Measurements from ENCODE around the gene VSIR. TPM values are rescaled to one million over a fixed set of nuclear protein-coding genes. Genes with fewer than 3 reads are reported as not detected.
A peak's percentile ranks its signal among the peaks of the same experiment; 100 is the strongest.

The VSIR gene
- total and polyA plus RNA-seq, 9 of the 15 experiments (the other 6 are each of a cell fraction or from before 2014, with no cell fraction given), result 0.14 to 20.5 (median 9.3) TPM

DNA sequence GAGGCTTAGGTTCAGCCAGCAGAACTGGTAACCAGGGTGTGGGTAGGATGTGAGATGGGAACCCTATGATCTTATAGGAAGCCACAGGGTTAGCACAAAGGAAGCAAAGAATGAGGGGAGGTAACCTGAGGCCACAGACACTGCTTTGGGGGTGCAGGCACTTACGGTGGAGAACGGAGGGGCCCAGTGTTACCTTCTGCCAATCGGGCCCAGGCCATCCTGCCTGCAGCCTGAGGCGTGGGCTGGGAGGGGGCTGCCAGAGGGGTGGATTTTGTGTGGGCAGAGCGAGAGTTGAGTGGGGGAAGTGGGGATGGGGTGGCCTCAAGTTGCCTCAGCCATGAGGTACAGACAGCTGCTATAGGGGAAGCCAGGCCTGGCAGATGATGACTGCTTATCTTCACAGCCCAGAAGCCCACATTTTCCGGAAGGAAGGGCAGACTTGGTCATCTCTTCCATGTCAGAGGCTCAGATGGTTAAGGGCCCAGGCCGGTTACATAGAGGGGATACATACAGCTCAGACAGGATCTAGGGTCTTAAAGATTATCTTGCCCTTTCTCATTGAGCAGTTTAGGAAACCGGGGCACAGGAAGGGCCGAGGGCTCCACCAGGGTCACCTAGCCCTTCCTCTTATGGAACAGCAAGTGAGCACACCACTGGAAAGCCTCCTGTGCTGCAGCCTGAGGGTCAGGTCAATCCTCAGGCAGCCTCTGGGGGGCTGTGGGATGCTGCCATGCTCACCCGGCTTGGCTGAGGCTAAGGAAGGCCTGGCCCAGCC, 24.4 kb upstream of the VSIR start (continued):
- TF ChIP-seq, protein P1, sequence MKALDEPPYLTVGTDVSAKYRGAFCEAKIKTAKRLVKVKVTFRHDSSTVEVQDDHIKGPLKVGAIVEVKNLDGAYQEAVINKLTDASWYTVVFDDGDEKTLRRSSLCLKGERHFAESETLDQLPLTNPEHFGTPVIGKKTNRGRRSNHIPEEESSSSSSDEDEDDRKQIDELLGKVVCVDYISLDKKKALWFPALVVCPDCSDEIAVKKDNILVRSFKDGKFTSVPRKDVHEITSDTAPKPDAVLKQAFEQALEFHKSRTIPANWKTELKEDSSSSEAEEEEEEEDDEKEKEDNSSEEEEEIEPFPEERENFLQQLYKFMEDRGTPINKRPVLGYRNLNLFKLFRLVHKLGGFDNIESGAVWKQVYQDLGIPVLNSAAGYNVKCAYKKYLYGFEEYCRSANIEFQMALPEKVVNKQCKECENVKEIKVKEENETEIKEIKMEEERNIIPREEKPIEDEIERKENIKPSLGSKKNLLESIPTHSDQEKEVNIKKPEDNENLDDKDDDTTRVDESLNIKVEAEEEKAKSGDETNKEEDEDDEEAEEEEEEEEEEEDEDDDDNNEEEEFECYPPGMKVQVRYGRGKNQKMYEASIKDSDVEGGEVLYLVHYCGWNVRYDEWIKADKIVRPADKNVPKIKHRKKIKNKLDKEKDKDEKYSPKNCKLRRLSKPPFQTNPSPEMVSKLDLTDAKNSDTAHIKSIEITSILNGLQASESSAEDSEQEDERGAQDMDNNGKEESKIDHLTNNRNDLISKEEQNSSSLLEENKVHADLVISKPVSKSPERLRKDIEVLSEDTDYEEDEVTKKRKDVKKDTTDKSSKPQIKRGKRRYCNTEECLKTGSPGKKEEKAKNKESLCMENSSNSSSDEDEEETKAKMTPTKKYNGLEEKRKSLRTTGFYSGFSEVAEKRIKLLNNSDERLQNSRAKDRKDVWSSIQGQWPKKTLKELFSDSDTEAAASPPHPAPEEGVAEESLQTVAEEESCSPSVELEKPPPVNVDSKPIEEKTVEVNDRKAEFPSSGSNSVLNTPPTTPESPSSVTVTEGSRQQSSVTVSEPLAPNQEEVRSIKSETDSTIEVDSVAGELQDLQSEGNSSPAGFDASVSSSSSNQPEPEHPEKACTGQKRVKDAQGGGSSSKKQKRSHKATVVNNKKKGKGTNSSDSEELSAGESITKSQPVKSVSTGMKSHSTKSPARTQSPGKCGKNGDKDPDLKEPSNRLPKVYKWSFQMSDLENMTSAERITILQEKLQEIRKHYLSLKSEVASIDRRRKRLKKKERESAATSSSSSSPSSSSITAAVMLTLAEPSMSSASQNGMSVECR (CRISPR knock-in tag; IDR thresholded peaks at IDR 0.05), result no peak
- no peak for TF ChIP-seq ZNF24 (IDR thresholded peaks at IDR 0.05)
- TF ChIP-seq SMAD2 (IDR thresholded peaks at IDR 0.05; ENCODE audit: low read depth, low read length), result no peak
- TF ChIP-seq U2AF1 (optimal IDR thresholded peaks at IDR 0.05; ENCODE audit: low read depth, low read length), result no peak
- peak; percentile 89 for TF ChIP-seq ELF4 (CRISPR knock-in tag; IDR thresholded peaks at IDR 0.05)
- TF ChIP-seq NFE2L1 (tag; IDR thresholded peaks at IDR 0.05; ENCODE audit: borderline replicate concordance, low read depth), result no peak
- no peak for TF ChIP-seq SMAD1 (IDR thresholded peaks at IDR 0.05; ENCODE audit: low read depth, low read length, partially characterized antibody)
- TF ChIP-seq, protein P2, sequence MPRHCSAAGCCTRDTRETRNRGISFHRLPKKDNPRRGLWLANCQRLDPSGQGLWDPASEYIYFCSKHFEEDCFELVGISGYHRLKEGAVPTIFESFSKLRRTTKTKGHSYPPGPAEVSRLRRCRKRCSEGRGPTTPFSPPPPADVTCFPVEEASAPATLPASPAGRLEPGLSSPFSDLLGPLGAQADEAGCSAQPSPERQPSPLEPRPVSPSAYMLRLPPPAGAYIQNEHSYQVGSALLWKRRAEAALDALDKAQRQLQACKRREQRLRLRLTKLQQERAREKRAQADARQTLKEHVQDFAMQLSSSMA (CRISPR knock-in tag; IDR thresholded peaks at IDR 0.05), result no peak
- TF ChIP-seq ETV1 (tag; conservative IDR thresholded peaks at IDR 0.05; ENCODE audit: low read depth), result peak; percentile 97
- no peak for TF ChIP-seq SREBF2 (CRISPR knock-in tag; IDR thresholded peaks at IDR 0.05)
- TF ChIP-seq POLR2AphosphoS2 (IDR thresholded peaks at IDR 0.05; ENCODE audit: low read length), result no peak
- no peak for TF ChIP-seq PHF20 (IDR thresholded peaks at IDR 0.05; ENCODE audit: partially characterized antibody)
- TF ChIP-seq, protein P3, sequence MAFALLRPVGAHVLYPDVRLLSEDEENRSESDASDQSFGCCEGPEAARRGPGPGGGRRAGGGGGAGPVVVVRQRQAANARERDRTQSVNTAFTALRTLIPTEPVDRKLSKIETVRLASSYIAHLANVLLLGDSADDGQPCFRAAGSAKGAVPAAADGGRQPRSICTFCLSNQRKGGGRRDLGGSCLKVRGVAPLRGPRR (CRISPR knock-in tag; IDR thresholded peaks at IDR 0.05), result no peak
- TF ChIP-seq FOSL1 (tag; conservative IDR thresholded peaks at IDR 0.05), result peak; percentile 57
- TF ChIP-seq, protein P4, sequence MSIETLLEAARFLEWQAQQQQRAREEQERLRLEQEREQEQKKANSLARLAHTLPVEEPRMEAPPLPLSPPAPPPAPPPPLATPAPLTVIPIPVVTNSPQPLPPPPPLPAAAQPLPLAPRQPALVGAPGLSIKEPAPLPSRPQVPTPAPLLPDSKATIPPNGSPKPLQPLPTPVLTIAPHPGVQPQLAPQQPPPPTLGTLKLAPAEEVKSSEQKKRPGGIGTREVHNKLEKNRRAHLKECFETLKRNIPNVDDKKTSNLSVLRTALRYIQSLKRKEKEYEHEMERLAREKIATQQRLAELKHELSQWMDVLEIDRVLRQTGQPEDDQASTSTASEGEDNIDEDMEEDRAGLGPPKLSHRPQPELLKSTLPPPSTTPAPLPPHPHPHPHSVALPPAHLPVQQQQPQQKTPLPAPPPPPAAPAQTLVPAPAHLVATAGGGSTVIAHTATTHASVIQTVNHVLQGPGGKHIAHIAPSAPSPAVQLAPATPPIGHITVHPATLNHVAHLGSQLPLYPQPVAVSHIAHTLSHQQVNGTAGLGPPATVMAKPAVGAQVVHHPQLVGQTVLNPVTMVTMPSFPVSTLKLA (conservative IDR thresholded peaks at IDR 0.05), result peak in 1 of 2 experiments; percentile 68; a peak in 1 of 4 replicates
- TF ChIP-seq RAD21 (CRISPR knock-in tag; conservative IDR thresholded peaks at IDR 0.05 in 1 of 2, IDR thresholded peaks at IDR 0.05 in 1 of 2), result no peak
- TF ChIP-seq ZNF766 (CRISPR knock-in tag; conservative IDR thresholded peaks at IDR 0.05), result peak; percentile 93
- TF ChIP-seq, protein P5, sequence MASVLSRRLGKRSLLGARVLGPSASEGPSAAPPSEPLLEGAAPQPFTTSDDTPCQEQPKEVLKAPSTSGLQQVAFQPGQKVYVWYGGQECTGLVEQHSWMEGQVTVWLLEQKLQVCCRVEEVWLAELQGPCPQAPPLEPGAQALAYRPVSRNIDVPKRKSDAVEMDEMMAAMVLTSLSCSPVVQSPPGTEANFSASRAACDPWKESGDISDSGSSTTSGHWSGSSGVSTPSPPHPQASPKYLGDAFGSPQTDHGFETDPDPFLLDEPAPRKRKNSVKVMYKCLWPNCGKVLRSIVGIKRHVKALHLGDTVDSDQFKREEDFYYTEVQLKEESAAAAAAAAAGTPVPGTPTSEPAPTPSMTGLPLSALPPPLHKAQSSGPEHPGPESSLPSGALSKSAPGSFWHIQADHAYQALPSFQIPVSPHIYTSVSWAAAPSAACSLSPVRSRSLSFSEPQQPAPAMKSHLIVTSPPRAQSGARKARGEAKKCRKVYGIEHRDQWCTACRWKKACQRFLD (CRISPR knock-in tag; IDR thresholded peaks at IDR 0.05), result peak; percentile 93
- TF ChIP-seq NUFIP1 (IDR thresholded peaks at IDR 0.05; ENCODE audit: partially characterized antibody), result no peak
